ENCODE data around the gene EXOC3L2.

GRCh38 chr19:45224645-45225044 lies 20.6 kb downstream of the EXOC3L2 start:
- TF ChIP-seq GATA3 (IDR thresholded peaks at IDR 0.05; ENCODE audit: low read depth, low read length) = no peak
- TF ChIP-seq GATA2 (IDR thresholded peaks at IDR 0.05; ENCODE audit: low read depth, low read length) = no peak
